ENCODE data around the gene LRRC73. TPM values are rescaled to one million over a fixed set of nuclear protein-coding genes. Genes with fewer than 3 reads are reported as not detected.

The LRRC73 gene
- total RNA-seq, 1 experiment from 2014 or later = 1.4 TPM

GRCh38 chr6:43505718-43506117, 4.4 kb downstream of the LRRC73 start:
- ATAC-seq (no peak), DNase-seq (ENCODE audit: low spot score) (peak; percentile 38)
- no peak overlapping the region for H3K27ac Mint-ChIP-seq
- POLR2A ChIA-PET = no interaction called here
- H3K36me3 Mint-ChIP-seq = peaks cover 32% of the 10 kb centered on the region
- peaks cover 28% of the 10 kb centered on the region for H3K27me3 Mint-ChIP-seq (ENCODE audit: low read depth)
- TF ChIP-seq MXD4 (CRISPR knock-in tag; IDR thresholded peaks at IDR 0.05; ENCODE audit: borderline replicate concordance) (no peak), IRF2 (CRISPR knock-in tag; IDR thresholded peaks at IDR 0.05; ENCODE audit: borderline replicate concordance, low read depth) (no peak), ARID4B (CRISPR knock-in tag; IDR thresholded peaks at IDR 0.05; ENCODE audit: borderline replicate concordance) (no peak), ATF2 (CRISPR knock-in tag; IDR thresholded peaks at IDR 0.05; ENCODE audit: borderline replicate concordance, low read depth) (no peak), ZNF425 (CRISPR knock-in tag; conservative IDR thresholded peaks at IDR 0.05) (no peak), OVOL2 (CRISPR knock-in tag; IDR thresholded peaks at IDR 0.05; ENCODE audit: borderline replicate concordance) (no peak), CREM (CRISPR knock-in tag; IDR thresholded peaks at IDR 0.05) (no peak), SMAD4 (CRISPR knock-in tag; IDR thresholded peaks at IDR 0.05) (no peak), ZNF281 (CRISPR knock-in tag; IDR thresholded peaks at IDR 0.05) (no peak), PRRX2 (CRISPR knock-in tag; IDR thresholded peaks at IDR 0.05) (no peak), JUN (CRISPR knock-in tag; IDR thresholded peaks at IDR 0.05) (no peak), FOXP4 (CRISPR knock-in tag; IDR thresholded peaks at IDR 0.05) (no peak), ZNF317 (CRISPR knock-in tag; IDR thresholded peaks at IDR 0.05; ENCODE audit: borderline replicate concordance, low read depth) (no peak), CDX4 (CRISPR knock-in tag; IDR thresholded peaks at IDR 0.05; ENCODE audit: borderline replicate concordance) (no peak), TEAD1 (CRISPR knock-in tag; IDR thresholded peaks at IDR 0.05) (no peak), ETV6 (CRISPR knock-in tag; IDR thresholded peaks at IDR 0.05) (no peak), SOX15 (CRISPR knock-in tag; IDR thresholded peaks at IDR 0.05) (no peak), ATF3 (CRISPR knock-in tag; conservative IDR thresholded peaks at IDR 0.05) (no peak), JAZF1 (CRISPR knock-in tag; IDR thresholded peaks at IDR 0.05) (no peak)
- CTCF ChIA-PET = interaction anchor here (0.7 to 4.6 kb wide), 10 partner anchors 11 to 277 kb away, joined by 3 to 75 read pairs (median 8); partner anchors contain the start of genes DLK2, DNPH1, POLR1C and YIPF3
- H3K4me3 Mint-ChIP-seq = no peak overlapping the region
- no peaks in the 10 kb centered on the region for H3K9me3 Mint-ChIP-seq
- H3K4me1 Mint-ChIP-seq = peaks cover 9% of the 10 kb centered on the region
